CD4-positive, alpha-beta T cell treated with Interleukin-17A for 4 hours (primary cell): ENCODE data around the gene DGKD.

Experiments
- DNase-seq: peaks from one replicate; pipeline ENCODE4 v3.0.0-alpha.2; 2020; ENCODE audit warnings: mixed read lengths

DGKD gene

GRCh38 chr2:233481368-233482142 lies 127.3 kb downstream of the DGKD start:
- no peak for DNase-seq

GRCh38 chr2:233482616-233483015 lies 128.3 kb downstream of the DGKD start:
- no peak for DNase-seq

DNA sequence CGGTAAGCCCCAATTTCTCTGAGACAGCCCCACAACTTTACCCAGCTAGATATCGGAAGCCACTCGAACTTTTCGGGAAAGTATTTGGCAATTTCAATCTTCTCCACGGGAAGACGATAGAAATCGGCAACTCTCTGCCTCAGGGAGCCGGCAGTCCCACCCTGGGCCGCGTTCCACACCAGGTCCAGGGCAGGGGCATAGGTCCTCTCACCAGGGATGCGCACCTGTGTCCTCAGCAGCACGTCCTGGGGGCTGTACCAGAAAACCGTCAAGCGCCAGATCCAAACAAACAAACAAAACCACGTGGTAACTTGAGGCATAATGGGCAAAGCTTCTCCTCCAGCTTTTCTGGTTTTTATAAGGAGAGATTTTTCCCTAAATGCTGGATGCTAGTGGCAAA lies 131.4 kb downstream of the DGKD start:
- no peak for DNase-seq

DNA sequence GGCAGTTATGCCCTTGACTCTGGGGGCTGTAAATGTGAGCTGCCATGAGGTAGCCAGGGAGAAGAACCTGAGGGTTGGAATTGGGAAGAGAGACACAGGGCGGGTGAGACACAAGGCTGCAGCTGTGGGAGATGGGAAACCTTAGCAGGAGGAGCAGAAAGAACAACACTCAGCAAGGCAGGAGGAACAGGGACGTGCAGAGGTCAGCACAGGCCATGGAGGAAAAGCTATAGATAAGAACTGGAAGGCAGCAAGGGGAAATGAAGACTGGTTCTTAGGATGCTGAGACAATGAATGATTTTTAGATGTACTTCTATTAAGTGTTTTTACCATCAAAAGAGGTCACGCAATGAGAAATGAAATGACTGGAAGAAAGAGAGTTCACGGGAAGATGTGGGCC lies 132.1 kb downstream of the DGKD start:
- no peak for DNase-seq

DNA sequence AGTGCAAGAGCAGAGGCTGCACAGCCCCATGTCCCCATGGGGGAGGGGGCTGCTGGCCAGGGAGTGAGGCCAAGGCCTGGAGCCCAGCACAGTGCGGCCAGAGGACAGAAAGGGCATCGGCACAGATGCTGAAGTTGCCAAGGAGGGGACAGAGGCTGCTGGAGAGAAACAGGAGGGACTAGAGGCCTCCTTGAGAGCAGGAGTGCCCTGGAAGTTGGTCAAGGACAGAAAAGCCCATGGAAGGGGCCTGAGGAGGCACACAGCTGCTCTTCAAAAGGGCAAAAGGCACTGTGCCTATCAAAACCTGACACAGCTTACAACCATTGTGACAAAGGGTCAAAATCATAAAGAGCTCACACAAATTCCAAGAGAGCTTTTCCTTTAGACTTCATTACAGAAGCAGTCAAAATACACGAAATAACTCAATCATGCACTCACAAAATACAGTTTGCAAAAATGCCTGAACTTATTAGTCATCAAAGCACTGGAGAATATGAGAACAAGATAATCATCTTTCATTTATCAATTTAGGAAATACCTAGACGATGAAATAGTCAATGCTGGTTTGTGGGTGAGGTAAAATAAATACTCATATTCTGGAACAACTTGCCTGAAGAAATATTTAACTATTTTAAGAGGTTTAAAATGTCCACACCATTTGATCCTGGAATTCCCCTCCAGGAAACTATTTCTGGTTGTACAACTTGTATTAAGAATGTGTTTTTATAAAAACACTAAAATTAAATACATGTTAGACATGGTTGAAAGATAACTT lies 132.7 kb downstream of the DGKD start:
- DNase-seq: no peak

DNA sequence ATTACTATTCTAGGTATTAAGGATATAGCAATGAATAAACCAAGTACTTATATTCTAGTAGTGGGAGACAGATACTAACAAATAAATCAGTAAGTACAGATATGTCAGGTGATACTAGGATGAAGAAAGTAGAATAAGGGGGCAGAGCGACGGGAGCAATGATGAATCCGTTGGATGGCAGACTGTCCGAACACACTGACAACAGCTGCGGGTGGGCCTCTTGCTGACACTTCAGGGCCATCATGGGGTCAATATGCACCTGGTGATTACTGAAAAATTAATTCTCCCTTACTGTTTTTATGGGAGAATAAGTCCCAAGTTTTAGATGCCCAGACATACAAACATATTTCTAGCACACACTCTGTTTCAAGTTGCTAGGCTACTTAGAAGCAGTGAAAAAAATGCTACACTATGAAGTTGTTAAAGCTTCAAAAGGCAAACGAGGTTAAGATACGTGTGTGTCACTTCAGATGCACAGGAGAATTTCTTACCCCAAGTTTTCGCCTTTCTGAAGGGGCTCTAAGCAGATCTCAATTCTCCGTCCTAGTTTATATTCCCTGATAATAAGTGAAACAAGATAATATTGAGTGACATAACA lies 133.6 kb downstream of the DGKD start:
- DNase-seq: no peak

DNA sequence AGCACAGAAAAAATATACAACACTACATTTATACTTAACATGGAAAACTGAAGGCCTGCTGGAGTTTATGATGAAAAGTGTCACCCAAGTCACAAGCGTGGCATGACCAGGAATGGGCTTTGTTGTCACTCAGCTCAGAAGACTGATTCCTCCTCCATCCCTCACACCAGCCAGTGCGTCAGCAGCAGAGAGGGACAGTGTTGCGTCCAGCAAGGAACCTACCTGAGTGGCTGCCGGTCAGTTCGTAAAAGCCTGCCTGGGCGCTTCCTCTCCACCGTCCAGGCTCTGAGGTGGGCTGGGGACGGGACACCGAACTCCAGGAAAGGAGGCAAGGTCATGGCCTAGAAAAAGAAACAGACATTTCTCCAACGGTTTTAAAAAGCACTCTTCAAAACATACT lies 134.8 kb downstream of the DGKD start:
- DNase-seq: no peak

GRCh38 chr2:233489666-233490065 lies 135.4 kb downstream of the DGKD start:
- no peak for DNase-seq

DNA sequence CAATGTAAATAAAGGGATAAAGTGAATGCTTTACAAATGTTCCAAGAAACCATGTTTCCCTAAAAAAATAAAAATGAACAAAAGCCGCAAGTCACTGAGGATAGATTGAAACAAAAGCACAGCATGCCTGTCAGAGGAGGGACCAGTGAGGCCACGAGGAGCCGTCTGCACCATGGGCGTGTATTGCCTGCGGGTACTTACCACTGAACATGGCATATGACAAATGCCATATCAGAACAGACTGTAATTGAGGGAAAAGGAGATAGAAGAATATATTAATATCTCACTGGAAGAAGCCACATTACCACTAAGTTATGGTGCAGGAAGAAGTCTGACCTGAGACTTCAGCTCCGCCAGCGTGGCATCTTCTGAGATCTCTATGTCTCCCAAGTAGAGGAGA lies 136.5 kb downstream of the DGKD start:
- no peak for DNase-seq

DNA sequence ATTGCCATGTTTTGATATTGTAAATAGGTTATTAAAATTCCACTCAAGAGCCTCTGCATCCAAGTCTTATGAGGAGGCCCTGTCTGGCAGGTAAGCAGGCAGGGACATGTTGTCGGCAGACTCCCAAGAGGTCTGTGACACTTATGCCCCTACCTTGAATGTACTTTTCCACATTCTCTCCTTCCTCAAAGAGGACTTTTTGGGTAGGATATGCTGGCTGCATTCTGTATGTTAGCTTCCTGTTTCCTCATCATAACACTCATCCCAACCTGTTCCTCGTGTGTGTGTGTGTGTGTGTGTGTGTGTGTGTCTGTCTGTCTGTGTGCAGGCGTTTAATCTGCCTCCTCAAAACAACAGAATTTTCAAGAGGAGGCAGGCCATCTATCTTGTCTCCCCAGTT lies 137.0 kb downstream of the DGKD start:
- DNase-seq: no peak

GRCh38 chr2:233492078-233492477 lies 137.8 kb downstream of the DGKD start:
- DNase-seq: no peak

GRCh38 chr2:233492751-233493150 lies 138.5 kb downstream of the DGKD start:
- DNase-seq: no peak

DNA sequence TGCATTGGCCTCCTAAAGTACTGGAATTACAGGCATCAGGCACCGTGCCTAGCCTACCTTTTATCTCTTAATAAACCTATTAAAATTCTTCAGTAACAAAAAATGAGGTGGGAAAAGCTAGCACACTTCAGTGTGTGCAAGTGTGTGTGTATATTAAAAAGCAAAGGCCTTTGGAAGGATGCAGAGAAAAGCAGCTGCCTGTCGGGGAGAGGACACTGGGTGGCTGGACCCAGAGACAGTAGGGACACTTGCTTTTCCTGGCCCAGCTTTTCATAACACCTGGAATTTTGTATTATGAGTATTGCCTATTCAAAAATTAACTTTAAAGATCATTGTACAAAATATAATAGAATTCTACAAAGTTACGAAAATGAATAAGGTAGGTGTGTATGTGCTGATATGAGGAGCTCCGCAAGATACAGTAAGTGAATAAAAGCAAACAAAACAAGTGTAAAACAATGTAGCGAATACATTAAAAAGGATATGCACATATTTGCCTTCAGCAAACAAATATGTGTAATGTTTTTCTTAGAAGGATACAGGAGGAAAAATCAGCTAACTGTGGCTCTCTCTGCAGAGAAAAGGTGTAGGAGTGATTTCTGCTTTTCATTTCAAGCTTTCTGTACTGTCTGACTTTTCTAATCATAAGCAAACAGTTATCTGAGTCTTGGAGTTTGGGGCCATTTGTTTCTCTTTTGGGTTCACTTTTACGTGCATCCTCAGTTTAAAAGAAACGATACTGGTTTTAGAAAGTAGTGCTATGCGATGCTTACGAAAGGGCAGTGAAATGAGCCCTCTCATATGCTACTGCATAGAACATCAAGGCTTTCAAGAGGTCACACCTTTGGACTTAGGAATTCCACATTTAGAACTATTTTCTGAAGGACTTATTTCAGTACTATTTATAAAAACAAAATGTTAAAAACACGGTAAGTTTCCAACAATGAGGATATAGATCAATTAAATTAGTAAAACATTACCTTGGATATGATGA lies 141.5 kb downstream of the DGKD start:
- no peak for DNase-seq

DNA sequence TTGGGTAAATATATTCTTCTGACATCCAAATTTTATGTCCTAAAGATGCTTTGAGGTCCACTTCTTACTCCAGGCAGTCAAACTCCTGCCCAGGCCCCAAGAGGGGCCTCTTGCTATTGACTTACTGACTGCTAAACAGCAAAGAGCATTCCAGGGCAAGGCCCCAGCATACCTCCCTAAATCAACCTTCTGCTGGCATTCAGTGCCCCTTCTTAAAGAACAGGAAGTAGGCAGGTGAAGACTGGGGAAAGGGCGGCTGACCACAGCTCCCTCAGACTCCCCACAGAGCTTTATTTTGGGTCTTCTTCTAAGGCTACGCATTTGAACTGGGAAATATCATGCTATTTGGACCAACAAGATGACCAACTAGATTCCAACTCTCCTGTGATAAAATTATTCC lies 143.4 kb downstream of the DGKD start:
- DNase-seq: no peak

DNA sequence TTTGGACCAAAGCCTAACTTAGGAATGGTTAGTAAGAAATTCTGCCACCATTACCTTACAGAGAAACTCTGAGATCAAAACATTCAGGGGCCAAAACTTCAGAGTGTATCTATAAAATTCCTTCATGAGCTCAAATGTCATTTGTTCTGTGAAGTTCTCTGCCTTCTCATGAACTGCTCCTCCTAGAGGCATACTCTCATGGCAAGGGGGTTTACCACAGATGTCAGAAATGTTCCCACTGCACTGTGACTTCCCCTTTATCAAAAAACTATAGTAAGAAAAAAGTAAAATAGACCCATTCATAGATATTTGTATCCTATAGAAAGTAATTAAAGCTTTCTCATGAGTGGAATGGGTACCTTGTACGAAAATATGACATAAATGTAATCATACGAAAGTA lies 143.8 kb downstream of the DGKD start:
- no peak for DNase-seq

DNA sequence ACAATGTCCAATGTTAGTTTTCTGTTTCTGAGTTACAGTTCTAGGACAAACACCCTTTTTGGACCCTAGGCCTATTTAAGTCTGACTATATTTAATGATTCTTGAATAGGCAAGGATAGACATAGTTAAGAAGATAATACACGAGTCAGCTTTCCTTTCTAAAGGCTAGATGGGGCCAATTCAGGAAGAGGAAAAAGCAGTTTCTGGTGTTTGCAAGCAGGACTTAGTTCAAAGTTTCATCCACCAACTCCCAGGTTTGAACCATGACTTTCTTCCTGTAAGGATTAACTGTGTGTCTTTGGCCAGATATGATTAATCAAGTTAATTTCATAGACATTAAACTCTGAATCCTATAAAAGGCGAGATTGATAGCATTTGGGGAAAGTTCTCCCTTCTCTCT lies 145.6 kb downstream of the DGKD start:
- no peak for DNase-seq

GRCh38 chr2:233501198-233502076 lies 147.1 kb downstream of the DGKD start:
- DNase-seq: no peak

- DNase-seq: no peak
These were observed 149.2 kb downstream of the DGKD start for GRCh38 chr2:233503481-233503880.

- no peak for DNase-seq
These were observed 149.8 kb downstream of the DGKD start for GRCh38 chr2:233503947-233504637.

GRCh38 chr2:233513953-233514655 lies 159.8 kb downstream of the DGKD start:
- no peak for DNase-seq
